Measurements from ENCODE around the gene DMWD. TPM values are rescaled to one million over a fixed set of nuclear protein-coding genes. Genes with fewer than 3 reads are reported as not detected.
A peak's percentile ranks its signal among the peaks of the same experiment; 100 is the strongest.

The DMWD gene
- total and polyA plus RNA-seq, 12 donors, result 44.6 to 78.1 (median 68.0) TPM

DNA sequence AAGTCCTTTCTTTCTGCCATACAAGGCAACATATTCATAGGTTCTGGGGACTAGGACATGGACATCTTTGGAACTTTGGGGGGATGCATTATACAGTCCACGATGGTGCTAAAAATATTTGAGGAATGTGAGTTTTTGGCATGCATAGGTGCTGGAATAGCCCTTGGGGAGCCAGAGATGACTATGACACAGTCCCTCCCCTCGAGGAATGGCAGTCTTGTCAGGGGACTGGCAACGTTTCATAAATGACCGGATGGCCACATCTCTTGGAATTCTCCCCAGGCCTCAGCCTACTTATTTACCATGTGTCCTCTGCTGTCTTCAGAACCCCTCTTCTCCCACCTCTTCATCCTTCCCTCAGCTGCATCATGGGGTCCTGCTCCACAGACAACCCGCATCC is 45.8 kb downstream of the DMWD start:
- H3K4me1 ChIP-seq, result no peaks in the 10 kb centered on the region
- H3K9me3 ChIP-seq, result no peaks in the 10 kb centered on the region
- H3K36me3 ChIP-seq, result no peaks in the 10 kb centered on the region
- peaks cover 0 to 19% (median 0%) of the 10 kb centered on the region in 7 donors for H3K27me3 ChIP-seq
- no peak for ATAC-seq
- no peak for DNase-seq
- H3K4me3 ChIP-seq, result no peak overlapping the region
- WGBS, 2 donors, result 52 to 59% methylated on average over 5 of the region's 5 CpGs
- no peak overlapping the region for H3K27ac ChIP-seq
- intact Hi-C loops (cut with DNase I), result no loop called here
- TF ChIP-seq, protein P1, sequence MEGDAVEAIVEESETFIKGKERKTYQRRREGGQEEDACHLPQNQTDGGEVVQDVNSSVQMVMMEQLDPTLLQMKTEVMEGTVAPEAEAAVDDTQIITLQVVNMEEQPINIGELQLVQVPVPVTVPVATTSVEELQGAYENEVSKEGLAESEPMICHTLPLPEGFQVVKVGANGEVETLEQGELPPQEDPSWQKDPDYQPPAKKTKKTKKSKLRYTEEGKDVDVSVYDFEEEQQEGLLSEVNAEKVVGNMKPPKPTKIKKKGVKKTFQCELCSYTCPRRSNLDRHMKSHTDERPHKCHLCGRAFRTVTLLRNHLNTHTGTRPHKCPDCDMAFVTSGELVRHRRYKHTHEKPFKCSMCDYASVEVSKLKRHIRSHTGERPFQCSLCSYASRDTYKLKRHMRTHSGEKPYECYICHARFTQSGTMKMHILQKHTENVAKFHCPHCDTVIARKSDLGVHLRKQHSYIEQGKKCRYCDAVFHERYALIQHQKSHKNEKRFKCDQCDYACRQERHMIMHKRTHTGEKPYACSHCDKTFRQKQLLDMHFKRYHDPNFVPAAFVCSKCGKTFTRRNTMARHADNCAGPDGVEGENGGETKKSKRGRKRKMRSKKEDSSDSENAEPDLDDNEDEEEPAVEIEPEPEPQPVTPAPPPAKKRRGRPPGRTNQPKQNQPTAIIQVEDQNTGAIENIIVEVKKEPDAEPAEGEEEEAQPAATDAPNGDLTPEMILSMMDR (IDR thresholded peaks at IDR 0.05), result no peak

- H3K4me1 ChIP-seq, result no peaks in the 10 kb centered on the region
- intact Hi-C loops (cut with DNase I), result no loop called here
- H3K36me3 ChIP-seq, result no peaks in the 10 kb centered on the region
- peaks cover 0 to 19% (median 0%) of the 10 kb centered on the region in 7 donors for H3K27me3 ChIP-seq
- H3K4me3 ChIP-seq, result no peak overlapping the region
- no peaks in the 10 kb centered on the region for H3K9me3 ChIP-seq
- ATAC-seq, result no peak
- TF ChIP-seq, protein P1 (IDR thresholded peaks at IDR 0.05), result no peak
- no peak for DNase-seq
- 91 to 94% methylated on average over 6 of the region's 6 CpGs for WGBS, 2 donors
- no peak overlapping the region for H3K27ac ChIP-seq
Measured at GRCh38 chr19:45745606-45746005, 47.0 kb downstream of the DMWD start.

GRCh38 chr19:45742969-45743368 is 49.7 kb downstream of the DMWD start:
- intact Hi-C loops (cut with DNase I), result no loop called here
- H3K36me3 ChIP-seq, result no peaks in the 10 kb centered on the region
- H3K9me3 ChIP-seq, result no peaks in the 10 kb centered on the region
- TF ChIP-seq, protein P1 (IDR thresholded peaks at IDR 0.05), result no peak
- WGBS, 2 donors, result 79% methylated on average over 4 of the region's 4 CpGs
- H3K27me3 ChIP-seq, result peaks cover 0 to 19% (median 0%) of the 10 kb centered on the region in 7 donors
- DNase-seq (no peak), ATAC-seq (no peak)
- H3K4me1 ChIP-seq, result no peaks in the 10 kb centered on the region
- H3K4me3 ChIP-seq, result no peak overlapping the region
- no peak overlapping the region for H3K27ac ChIP-seq

- Histone ChIP-seq H3K36me3 (no peaks in the 10 kb centered on the region), H3K9me3 (no peaks in the 10 kb centered on the region), H3K27ac (no peak overlapping the region), H3K4me3 (no peak overlapping the region), H3K27me3 (peaks cover 0 to 14% (median 0%) of the 10 kb centered on the region in 7 donors), H3K4me1 (no peaks in the 10 kb centered on the region)
- DNase-seq (no peak), ATAC-seq (peak in 1 of 8 donors; percentile 13)
- 85 to 91% methylated on average over 10 of the region's 10 CpGs for WGBS, 2 donors
- intact Hi-C loops (cut with DNase I), result no loop called here
- TF ChIP-seq, protein P1 (IDR thresholded peaks at IDR 0.05), result no peak
Measured at GRCh38 chr19:45739498-45740439, 52.9 kb downstream of the DMWD start.

Data from heart right ventricle (tissue), 16 donors.